Measurements from ENCODE around the gene GPR17.

GPR17 gene, protein sequence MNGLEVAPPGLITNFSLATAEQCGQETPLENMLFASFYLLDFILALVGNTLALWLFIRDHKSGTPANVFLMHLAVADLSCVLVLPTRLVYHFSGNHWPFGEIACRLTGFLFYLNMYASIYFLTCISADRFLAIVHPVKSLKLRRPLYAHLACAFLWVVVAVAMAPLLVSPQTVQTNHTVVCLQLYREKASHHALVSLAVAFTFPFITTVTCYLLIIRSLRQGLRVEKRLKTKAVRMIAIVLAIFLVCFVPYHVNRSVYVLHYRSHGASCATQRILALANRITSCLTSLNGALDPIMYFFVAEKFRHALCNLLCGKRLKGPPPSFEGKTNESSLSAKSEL

DNA sequence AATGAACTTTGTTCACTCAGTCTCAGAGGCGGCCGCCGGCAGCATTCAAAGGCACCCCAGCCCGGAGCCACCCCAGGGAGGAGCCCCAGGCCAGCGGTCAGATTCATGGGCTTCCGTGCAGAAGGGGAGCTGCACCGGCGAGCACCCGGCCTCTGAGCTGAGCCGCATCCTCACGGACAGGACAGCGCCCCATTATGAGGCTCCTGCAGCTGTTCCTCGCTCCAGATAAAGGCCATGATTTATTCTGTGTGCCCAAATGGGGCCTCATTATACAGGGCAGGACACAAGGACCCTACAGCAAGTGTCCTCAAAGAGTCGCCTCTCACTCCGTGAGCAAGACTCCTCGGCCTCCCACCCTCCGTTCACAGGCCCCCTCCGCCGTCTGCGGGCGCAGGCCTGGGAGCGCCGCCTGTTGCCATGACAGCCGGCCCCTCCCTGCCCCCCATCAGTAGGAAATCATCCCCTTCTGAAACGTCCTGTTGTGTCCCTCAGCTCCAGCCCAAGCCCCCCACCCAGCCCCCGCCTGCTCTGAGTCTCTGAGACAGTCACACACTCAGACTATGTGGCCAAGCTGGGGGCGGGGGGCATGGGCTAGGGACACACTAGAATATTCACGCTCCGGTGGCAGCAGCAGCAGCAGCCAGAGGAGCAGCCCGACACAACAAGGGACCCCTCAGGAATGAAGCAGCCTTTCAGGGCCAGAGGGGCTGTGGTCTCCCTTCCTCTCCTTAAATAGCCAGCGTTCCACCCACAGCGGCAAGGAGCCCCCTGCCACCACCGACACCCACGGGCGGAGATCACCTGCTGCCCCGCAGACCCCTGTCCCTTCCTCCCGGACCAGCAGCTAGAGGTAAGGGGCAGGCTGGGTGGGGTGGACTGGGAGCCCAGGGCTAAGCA, at the start of gene GPR17:
TSS of gene GPR17 (plus strand) at position 759 of the 897 bp plus-strand sequence. CDS start 4,583 bp downstream, outside the sequence.
- DNase-seq = no peak

DNA sequence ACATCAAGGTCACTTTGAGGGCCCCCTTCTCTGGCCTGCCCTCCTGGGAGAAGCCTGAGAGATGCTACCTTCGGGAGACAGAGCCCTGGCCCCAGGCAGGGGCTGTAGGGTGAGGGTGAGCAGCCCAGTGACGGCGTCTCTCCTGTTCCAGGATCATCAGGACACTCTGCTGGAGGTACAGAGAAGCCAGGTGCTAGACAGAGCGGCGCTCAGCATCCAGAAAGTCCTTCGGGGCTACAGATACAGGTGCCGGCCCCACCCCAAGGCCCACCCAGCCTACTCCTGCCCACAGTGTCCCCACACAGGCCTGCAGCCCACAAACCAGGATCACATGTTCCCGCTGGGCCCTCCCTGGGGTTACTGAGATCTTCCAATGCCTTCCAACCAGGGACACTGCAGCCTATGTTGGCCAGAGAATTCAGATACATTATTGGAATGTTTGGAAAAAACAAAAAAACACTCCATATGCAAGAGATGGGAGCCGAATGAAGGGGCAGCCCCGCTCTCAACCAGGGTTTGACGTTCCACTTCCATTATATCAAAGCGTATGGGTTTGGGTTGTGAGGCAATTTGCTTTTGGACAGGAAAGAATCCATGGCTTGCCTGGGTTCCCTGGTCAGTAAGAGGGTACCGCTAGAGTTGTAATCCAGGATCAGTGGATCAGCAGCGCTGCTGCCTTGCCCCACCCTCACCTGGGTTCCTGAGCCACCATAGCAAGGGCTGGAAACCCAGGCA, 49.5 kb upstream of the GPR17 start:
- no peak for DNase-seq

DNA sequence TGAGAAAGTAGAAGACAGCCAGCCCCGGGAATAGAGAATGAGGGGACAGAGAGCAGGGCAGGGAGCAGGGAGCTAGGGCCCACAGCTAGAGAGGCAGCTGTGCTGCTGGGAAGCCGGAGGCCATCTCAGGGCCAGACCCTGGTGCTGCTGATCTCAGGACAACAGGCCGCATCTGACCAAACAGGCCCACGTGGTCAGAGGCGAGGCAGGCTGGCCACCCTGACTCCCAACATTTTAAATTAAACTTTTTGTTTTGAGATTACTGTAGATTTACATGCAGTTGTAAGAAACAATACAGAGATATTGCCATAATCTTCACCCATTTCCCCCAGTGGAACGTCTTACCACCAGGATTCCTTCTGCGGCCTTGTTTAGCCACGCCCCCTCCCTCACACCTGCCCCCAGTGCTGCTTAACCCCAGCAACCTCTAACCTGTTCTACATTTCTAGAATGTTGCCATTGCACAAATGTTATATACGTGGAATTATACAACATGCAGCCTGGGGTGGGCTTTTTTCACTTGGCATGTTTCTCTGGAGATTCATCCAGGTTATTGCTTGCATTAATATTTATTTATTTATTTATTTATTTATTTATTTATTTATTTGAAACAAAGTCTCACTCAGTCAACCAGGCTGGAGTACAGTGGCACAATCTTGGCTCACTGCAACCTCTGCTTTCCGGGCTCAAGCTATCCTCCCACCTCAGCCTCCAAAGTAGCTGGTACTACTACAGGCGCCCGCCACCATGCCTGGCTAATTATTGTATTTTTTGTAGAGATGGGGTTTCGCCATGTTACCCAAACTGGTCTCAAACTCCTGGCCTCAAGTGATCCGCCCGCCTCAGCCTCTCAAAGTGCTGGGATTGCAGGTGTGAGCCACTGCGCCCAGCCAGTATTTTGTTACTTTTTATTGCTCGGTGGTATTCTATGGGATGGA, 48.6 kb upstream of the GPR17 start:
- no peak for DNase-seq

DNA sequence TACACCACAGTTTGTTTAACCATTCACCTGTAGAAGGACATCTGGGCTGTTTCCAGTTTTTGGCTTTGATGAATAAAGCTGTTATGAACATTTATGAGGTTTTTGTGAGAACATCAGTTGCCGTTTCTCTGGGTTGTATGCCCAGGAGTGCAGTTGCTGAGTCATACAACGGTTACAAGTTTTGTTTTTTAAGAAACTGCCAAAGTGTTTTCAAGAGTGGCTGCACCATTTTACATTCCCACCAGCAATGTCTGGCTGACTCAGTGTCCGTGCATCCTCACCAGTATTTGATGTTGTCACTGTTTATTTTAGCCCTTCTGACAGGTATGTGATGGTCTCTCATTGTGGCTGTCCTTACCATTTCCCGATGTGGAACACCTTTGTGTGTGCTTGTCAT, 48.0 kb upstream of the GPR17 start:
- no peak for DNase-seq

DNA sequence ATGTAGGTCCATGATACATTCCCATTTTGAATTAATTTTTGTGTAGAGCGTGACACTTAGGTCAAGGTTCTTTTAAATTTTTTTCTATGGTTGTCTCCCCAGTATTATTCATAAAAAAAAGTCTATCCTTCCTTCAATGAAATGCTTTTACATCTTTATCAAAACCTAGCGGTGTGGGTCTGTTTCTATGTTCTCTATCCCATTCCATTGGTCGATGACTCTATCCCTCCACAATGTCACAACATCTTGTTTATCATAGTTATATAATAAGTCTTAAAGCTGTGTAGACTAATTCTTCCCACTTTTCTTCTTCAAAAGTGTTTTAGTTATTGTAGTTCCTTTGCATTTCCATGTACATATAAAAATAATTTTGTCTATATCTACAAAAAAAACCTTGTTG, 47.2 kb upstream of the GPR17 start:
- DNase-seq = no peak

DNA sequence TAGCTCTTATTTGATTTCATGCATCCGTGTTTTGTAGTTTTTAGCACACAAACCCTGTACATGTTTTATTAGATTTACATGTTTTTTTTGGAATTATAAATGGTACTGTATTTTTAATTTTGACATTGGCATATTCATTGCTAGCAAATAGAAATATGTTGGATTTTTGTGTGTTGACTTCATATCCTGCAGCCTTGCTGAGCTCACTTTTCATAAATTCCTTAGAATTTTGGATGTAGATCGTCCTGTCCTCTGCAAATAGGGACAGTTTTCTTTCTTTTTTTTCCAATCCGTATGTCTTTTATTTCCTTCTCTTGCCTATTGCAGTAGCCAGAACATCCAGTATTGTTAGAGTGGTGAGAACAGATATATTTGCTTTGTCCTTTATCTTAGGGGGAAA, 46.7 kb upstream of the GPR17 start:
- DNase-seq = no peak

DNA sequence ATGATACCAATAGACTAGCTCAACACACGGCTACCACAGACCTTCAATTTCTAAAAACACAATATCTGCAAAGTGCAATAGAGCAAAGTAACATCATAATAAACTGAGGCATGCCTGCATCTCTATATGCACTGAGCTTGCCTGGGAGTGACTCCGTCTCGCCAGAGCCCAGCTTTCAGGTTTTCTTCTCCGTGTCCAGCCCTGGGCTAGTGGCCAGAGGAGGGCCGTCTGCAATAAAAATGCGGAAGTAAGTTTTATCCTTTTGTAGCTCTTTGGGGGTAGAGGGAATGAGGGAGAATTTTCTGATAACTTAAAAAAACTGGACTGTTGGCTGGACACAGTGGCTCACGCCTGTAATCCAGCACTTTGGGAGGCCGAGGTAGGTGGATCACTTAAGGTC, 41.0 kb upstream of the GPR17 start:
- no peak for DNase-seq

DNA sequence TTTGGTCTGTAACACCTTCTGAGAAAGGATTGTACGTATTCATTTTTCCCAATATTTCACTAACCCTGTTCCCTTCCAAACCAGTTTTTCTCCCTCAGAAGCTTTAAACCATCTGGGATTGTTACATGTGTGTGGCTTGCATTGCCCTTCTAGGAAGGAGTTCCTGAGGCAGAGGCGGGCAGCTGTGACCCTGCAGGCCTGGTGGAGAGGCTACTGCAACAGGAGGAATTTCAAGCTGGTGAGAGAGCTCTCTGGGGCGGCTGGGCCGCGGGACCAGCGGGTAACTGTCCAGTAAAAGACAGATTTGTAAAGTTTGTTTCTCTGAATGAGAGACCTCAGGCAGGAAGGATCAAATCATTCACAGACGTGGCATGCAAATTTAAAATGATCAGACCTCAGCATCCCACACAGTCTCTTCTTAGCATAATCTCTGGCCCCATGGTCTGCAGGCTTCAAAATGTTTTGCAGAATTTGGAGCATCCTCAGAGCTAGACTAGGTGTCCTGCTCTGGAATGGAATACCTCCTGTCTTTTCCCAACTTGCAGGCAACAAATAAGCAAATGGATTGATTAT, 40.2 kb upstream of the GPR17 start:
- no peak for DNase-seq

DNA sequence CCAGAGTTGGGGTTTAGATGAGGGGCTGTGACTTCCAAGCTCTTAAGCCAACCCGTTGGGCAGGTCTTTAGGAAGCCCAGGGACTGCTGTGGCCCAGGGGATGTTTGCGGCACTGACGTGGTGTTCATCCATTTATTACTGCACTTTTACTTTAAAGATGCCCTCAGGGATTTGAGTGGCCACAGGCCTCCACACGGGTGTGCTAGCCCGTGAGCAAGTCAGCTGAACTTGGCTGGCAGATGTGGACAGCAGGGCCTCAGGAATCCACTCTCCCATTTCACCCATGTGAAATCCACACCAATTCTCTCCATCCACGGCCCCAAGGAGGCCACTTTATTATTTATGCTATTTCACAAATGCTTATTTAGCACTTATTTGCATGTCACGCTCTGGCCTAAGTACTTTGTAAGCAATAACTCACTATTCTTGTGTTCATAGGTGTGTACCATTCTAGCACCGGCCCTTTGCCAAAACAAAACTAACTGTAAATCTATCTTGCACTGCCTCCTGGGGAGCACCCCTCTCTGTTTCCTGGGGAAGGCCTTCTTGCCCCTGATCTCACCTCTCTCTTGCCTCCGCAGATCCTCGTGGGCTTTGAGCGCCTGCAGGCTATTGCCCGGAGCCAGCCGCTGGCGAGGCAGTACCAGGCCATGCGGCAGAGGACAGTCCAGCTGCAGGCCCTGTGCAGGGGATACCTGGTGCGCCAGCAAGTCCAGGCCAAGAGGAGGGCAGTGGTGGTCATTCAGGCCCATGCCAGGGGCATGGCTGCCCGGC, 39.1 kb upstream of the GPR17 start:
- DNase-seq = no peak

DNA sequence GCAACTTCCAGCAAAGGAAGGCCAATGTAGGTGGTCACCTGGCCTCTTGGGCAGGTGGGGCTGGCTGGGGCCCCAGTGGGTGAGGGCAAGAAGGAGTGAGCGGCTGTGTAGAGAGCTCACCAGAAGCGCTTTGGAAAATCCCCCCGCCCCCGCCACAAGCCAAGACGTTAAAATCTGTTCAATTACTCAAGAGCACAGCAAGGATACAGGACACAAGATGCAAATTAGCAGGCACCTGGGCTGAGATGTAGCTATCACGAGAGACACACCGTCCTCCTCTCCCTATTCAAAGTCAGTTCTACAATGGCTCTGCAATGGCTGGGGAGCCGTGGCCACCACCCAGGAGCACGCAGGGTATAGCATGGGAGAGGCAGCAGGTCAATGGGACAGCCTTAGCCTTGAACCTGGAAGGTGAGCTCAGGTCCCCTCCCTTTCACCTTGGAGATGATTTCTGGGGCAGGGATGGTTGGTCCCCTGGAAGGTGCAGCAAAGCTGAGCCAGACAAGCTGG, 38.5 kb upstream of the GPR17 start:
- no peak for DNase-seq

DNA sequence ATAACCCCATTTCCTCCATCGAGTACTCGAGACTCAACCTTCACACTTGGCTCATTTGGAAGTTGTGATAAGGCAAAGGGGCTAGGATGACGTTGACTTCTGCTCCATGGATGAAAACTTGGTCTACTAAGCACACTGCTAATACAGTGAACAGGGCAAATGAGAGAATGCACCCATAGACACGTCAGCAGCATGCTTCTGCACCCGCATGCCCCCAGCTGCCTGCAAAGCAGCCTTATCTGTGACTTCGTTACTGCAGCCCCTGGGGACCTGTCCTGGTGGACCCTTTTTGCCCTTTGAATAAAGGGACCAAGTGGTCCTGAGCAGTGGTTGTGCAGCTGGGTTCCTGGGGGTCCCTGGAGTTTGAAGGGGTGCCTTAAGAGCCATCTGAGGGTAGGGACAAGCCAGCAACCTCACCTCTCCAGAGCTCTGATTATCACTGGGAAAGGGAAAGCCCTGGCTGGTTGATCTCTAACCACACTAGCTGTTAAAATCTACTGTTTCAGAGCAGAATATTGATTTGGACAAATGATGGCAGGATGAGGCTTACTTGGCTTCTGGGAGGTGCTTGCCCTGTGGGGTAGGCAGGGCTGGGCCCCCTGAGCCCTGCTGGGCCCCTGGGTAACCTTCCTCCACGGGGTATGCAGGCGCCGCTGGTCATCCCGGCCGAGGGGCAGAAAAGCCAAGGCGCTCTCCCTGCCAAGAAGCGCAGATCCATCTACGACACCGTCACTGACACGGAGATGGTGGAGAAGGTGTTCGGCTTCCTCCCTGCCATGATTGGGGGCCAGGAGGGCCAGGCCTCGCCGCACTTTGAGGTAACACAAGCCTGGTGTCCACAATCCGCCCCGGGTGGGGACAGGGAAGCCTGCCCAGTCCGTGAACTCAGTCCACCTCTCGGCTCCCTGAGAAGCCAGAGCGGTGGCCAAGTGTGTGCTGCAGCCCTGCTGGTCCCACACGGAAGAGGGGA, 37.6 kb upstream of the GPR17 start:
- no peak for DNase-seq

DNA sequence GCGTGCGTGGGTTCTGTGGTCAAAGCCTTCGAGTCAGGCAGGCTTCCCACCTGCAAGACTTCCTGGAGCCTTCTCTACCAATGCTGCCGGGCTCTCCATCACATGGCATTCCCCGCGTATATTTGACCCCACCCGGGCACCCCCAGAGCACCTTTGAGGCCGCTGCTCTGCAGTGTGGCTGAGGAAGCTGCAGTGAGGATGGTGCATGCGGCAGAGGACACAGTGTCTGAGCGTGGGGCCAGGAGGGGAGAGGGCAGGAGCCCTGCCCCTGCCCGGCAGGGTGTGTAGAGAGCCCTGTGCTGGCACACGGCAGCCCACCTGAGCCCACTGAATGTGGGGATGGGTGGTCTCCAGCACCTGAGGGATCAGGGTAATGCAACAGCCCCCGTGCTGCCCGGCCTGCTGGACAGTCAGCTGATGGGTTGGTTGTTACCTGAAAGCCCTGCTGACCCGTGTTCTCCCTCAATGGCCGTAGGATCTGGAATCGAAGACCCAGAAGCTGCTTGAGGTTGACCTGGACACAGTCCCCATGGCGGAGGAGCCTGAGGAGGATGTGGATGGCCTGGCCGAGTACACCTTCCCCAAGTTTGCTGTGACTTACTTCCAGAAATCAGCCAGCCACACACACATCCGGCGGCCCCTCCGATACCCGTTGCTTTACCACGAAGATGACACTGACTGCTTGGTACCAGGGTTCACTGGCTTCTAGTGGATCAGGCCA, 36.8 kb upstream of the GPR17 start:
- no peak for DNase-seq

DNA sequence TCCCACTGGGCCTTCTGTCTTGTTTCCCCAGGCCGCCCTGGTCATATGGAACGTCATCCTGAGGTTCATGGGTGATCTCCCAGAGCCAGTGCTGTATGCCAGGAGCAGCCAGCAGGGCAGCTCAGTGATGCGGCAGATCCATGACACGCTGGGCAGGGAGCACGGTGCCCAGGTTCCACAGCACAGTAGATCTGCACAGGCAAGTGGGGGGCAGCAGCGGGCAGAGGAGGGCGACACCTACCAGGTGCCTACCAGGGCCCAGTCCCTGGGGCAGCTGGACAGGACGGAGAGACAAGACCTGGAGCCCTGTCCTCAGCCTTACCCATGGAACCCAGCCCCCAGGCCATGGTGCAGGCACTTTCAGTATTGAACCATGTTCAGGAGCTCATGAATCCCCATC, 36.1 kb upstream of the GPR17 start:
- no peak for DNase-seq

DNA sequence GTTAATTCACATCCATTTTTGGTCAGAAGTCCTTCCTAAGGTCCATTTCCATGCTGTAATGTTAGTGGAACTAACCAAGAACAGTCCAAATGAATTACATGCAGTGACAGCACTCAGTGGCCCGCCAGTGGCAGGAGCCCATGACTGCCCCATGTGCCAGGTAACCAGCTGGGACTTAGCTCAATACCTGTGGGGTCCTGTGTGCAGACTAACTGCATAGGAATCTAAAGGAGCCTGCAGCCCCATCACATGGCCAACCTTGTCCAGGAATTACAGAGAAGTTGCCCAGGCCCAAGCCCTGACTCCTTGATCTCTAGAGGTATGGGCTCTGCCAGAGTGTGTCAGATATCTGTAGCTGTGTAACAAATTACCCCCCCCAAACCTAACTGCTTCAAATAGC, 35.4 kb upstream of the GPR17 start:
- no peak for DNase-seq

DNA sequence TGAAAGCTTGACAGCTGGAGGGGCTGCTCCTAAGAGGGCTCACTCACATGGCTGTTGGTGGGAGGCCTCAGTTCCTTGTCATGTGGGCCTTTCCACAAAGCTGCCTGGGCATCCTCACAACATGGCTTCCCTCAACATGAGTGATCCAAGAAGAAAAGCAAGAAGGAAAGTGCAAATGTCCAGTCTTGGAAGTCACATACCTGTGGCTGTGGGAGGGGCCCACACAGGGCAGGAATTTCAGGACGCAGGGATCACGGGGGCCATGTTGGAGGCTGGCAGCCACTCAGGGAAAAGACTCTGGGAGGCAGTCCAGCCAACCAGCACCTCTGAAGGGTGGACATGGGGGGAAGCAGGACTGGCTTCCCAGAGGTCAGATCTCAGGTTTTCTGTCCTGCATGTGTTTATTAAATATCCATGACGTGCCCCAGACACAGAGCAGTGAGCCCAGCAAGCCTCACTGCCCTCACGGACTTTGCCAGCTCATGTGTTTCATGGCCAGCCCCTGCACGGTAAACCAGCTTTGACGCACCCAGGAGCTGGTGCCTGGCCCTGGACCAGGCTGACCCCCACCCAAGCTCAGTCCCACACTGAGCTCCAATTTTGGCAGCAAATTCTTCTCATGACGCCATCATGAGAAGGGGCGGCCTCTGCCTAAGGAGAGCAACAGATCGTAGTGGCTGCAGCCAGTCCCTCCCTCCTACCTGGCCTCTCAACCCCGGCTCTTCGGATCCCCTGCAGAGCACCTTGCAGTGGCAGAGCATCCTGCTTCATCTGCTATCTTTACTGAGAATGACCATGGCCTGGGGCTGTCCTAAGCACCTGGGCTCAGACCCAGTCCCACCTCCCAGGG, 34.7 kb upstream of the GPR17 start:
- DNase-seq = no peak

DNA sequence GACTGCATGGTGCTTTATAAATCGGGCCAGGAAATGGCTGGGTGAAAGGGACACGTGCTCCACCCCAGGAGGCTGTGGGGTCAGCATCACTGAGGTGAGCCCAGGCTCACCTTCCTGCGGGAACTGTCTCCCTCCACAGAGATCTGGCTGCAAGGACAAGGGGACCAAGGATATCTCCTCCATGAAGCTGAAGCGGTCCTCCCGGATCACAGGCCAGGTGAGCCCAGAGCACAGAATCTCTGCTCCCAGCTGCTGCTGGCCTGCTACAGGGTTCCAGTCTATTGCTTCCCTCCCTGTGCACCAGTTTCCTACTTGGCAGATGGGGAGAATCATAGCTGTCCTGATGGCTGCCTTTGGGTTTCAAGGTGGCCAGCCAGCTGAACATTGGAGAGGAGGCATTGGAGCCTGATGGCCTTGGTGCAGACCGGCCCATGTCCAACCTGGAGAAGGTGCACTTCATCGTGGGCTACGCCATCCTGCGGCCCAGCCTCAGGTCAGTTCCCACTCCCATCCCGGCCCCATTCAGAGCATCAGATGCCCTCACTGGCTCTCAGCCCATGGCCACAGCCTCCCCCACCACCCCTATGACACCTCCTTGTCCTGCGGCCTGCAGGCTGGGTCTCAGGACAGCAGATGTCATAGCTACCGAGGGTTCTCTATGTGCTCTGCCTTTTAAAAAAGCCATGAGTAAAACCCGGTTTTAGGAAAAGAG, 33.7 kb upstream of the GPR17 start:
- no peak for DNase-seq

DNA sequence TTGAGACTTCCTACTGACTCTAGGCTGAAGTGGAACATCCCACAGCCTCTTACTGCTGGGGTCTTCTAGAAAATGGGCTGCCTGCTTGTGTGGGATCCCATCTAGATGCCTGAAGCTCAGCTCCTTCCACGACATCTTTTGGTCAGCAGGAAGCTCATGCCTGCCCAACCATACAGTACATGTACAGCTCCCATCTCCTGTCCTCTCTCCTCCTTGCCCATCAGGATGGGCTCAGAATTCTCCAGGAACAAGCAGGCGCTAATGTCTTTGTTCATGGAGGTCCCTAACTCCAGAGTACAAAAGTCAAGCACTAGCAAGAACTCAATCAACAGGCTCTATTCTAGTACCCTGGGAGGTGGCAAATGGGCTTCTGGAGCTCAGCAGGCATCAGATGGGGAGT, 31.7 kb upstream of the GPR17 start:
- no peak for DNase-seq
